GM10248 (cell line): ENCODE measurements around the gene ZER1.
A peak's percentile ranks its signal among the peaks of the same experiment; 100 is the strongest.

Experiments used
- CTCF ChIA-PET: fragments of 300-600 bp; sonication (Branson Sonifier 250); formaldehyde crosslinking; extraction: SDS; loops from one replicate; lab custom pipeline; 2021; ENCODE audit warnings: antibody characterized with exemption; lab: Yijun Ruan, JAX
- POLR2A ChIA-PET: fragments of 350-650 bp; sonication (Branson Sonifier 250); formaldehyde crosslinking; extraction: SDS; loops from one replicate; lab custom pipeline; 2020; ENCODE audit warnings: antibody characterized with exemption; lab: Yijun Ruan, JAX
- DNase-seq: peaks from one replicate; pipeline ENCODE4 v3.0.0; 2012; ENCODE audit errors: extremely low spot score
- TF ChIP-seq, protein P1 (sequence below): IDR thresholded peaks from 2 replicates; pipeline ENCODE4 v1.5.1; 2012; ENCODE audit warnings: mild to moderate bottlenecking, low read depth; ENCODE audit errors: extremely low read depth, missing control alignments, control extremely low read depth

ZER1 gene

DNA sequence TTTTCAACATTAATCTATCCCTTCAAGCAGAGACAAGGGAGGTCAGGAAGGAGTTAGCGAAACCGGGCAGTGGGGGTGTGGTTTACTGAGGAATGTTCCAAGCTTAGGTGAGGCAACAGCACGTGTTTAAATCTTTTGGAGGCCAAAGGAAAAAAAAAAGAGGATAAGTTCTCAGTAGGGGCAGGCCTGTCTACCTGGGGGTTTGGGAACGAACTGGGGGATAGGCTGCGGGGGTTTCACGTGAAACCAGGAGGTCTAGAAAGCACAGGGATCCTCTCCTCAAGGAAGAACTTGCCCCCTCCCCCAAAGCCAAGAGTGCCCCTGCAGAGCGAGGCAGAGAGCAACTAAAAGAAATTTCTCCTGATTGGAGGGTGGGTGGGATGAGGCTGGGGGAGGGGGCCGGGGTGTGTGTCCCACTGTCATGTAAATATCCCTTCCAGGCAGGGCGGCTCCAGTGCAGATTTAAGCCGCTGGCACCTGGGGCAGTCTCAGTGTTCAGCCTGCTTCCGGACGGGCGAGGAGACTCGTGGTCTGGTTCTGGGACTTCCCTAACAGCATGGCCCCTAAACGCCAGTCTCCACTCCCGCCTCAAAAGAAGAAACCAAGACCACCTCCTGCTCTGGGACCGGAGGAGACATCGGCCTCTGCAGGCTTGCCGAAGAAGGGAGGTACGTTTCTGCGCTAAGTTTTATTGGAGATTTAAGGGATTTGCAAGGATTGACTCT is 88.2 kb downstream of the ZER1 start:
- TF ChIP-seq, protein P1, sequence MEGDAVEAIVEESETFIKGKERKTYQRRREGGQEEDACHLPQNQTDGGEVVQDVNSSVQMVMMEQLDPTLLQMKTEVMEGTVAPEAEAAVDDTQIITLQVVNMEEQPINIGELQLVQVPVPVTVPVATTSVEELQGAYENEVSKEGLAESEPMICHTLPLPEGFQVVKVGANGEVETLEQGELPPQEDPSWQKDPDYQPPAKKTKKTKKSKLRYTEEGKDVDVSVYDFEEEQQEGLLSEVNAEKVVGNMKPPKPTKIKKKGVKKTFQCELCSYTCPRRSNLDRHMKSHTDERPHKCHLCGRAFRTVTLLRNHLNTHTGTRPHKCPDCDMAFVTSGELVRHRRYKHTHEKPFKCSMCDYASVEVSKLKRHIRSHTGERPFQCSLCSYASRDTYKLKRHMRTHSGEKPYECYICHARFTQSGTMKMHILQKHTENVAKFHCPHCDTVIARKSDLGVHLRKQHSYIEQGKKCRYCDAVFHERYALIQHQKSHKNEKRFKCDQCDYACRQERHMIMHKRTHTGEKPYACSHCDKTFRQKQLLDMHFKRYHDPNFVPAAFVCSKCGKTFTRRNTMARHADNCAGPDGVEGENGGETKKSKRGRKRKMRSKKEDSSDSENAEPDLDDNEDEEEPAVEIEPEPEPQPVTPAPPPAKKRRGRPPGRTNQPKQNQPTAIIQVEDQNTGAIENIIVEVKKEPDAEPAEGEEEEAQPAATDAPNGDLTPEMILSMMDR = no peak
- peak; percentile 54 for DNase-seq
- ChIA-PET POLR2A (interaction anchor here (0.7 to 2.5 kb wide), 6 partner anchors 10 to 389 kb away, joined by 3 to 12 read pairs (median 5); partner anchors contain the start of gene SPTAN1), CTCF (interaction anchor here (0.7 to 2.1 kb wide), 3 partner anchors 14 to 50 kb away, joined by 3 to 9 read pairs (median 3); partner anchors contain the start of gene PKN3)
